Astrocyte (in vitro differentiated cells and primary cell): ENCODE measurements around the gene FGFRL1. TPM values are rescaled to one million over a fixed set of nuclear protein-coding genes. Genes with fewer than 3 reads are reported as not detected.

Experiments
- DNase-seq: peaks from one replicate; pipeline ENCODE4 v3.0.0-alpha.2; 2010; ENCODE audit warnings: low read depth
- FAIRE-seq: peaks from 2 replicates; lab custom pipeline; 2011; peaks lifted over from hg19 to GRCh38; lab: Jason Lieb, UNC
- H2AFZ ChIP-seq: 2 replicates; pipeline ENCODE4 v1.6.0; 2012; ENCODE audit warnings: low read depth, low read length, inconsistent platforms
- H3K27ac ChIP-seq: 2 replicates; pipeline ENCODE4 v1.5.1; 2011; ENCODE audit warnings: low read depth, low read length, inconsistent platforms
- H3K27me3 ChIP-seq: 2 replicates; pipeline ENCODE4 v1.6.0; 2011; ENCODE audit warnings: low read length, inconsistent platforms; ENCODE audit not compliant: insufficient read depth
- H3K36me3 ChIP-seq: 2 replicates; pipeline ENCODE4 v1.5.1; 2011; ENCODE audit warnings: low read length, inconsistent platforms; ENCODE audit not compliant: insufficient read depth
- H3K4me1 ChIP-seq: 2 replicates; pipeline ENCODE4 v1.5.1; 2011; ENCODE audit warnings: low read length, inconsistent platforms; ENCODE audit not compliant: insufficient read depth
- H3K4me2 ChIP-seq: 2 replicates; pipeline ENCODE4 v1.6.0; 2012; ENCODE audit warnings: low read length, inconsistent platforms
- H3K4me3 ChIP-seq: 2 replicates; pipeline ENCODE4 v1.5.1; 2011; ENCODE audit warnings: low read depth, mild to moderate bottlenecking, low read length, inconsistent platforms; ENCODE audit not compliant: insufficient read depth
- H3K79me2 ChIP-seq: 2 replicates; pipeline ENCODE4 v1.6.0; 2012; ENCODE audit warnings: mild to moderate bottlenecking, low read length, inconsistent platforms; ENCODE audit not compliant: insufficient read depth
- H3K9ac ChIP-seq: 2 replicates; pipeline ENCODE4 v1.6.0; 2012; ENCODE audit warnings: mild to moderate bottlenecking, low read length, inconsistent platforms
- H3K9me3 ChIP-seq: 2 replicates; pipeline ENCODE4 v1.5.1; 2012; ENCODE audit warnings: low read depth, mild to moderate bottlenecking, low read length, inconsistent platforms; ENCODE audit not compliant: insufficient read depth
- H4K20me1 ChIP-seq: 2 replicates; pipeline ENCODE4 v1.6.0; 2012; ENCODE audit warnings: low read length, inconsistent platforms; ENCODE audit not compliant: insufficient read depth
- H3K27ac Mint-ChIP-seq: one replicate; pipeline ENCODE4 v1.8.0; 2021; ENCODE audit warnings: mild to moderate bottlenecking, mixed read lengths; ENCODE audit not compliant: unreplicated experiment
- H3K27me3 Mint-ChIP-seq: one replicate; pipeline ENCODE4 v1.8.0; 2021; ENCODE audit warnings: low read depth, mixed read lengths; ENCODE audit not compliant: unreplicated experiment
- H3K36me3 Mint-ChIP-seq: one replicate; pipeline ENCODE4 v1.8.0; 2021; ENCODE audit warnings: low read depth, mixed read lengths; ENCODE audit not compliant: unreplicated experiment
- H3K4me1 Mint-ChIP-seq: one replicate; pipeline ENCODE4 v1.8.0; 2021; ENCODE audit warnings: low read depth, mixed read lengths; ENCODE audit not compliant: unreplicated experiment
- H3K4me3 Mint-ChIP-seq: one replicate; pipeline ENCODE4 v1.8.0; 2021; ENCODE audit warnings: mild to moderate bottlenecking, moderate library complexity, mixed read lengths; ENCODE audit not compliant: unreplicated experiment
- H3K9me3 Mint-ChIP-seq: one replicate; pipeline ENCODE4 v1.8.0; 2021; ENCODE audit warnings: mild to moderate bottlenecking, mixed read lengths; ENCODE audit not compliant: unreplicated experiment
- CTCF ChIP-seq: IDR thresholded peaks from 2 replicates; pipeline ENCODE4 v1.5.1; 2011; ENCODE audit warnings: low read depth, mild to moderate bottlenecking, inconsistent platforms, low read length, moderate library complexity; ENCODE audit not compliant: insufficient read depth
- EZH2 ChIP-seq: IDR thresholded peaks from 2 replicates; pipeline ENCODE4 v1.6.1; 2012; ENCODE audit warnings: mild to moderate bottlenecking, low read length, inconsistent platforms; ENCODE audit not compliant: insufficient read depth
- total RNA-seq: library from RNA; stranded (reverse); gene quantifications from 2 replicates; pipeline ENCODE4 v1.2.1, GENCODE V29; 2021

Gene FGFRL1
- total RNA-seq, 1 donor from 2014 or later: 64.2 TPM

- Mint-ChIP-seq H3K36me3 (peaks cover 5% of the 10 kb centered on the region), H3K27me3 (no peaks in the 10 kb centered on the region), H3K9me3 (no peaks in the 10 kb centered on the region), H3K4me3 (peak overlapping the region; percentile 50), H3K4me1 (no peaks in the 10 kb centered on the region), H3K27ac (no peak overlapping the region)
- no peaks in the 10 kb centered on the region for H3K27me3 ChIP-seq
- DNase-seq (no peak), FAIRE-seq (no peak)
- no peak overlapping the region for H2AFZ ChIP-seq
- H3K79me2 ChIP-seq: peaks cover 7% of the 10 kb centered on the region
- no peak overlapping the region for H3K27ac ChIP-seq
- no peak overlapping the region for H3K9ac ChIP-seq
- no peak overlapping the region for H3K4me3 ChIP-seq
- peaks cover 36% of the 10 kb centered on the region for H4K20me1 ChIP-seq
- no peak overlapping the region for H3K4me2 ChIP-seq
- no peaks in the 10 kb centered on the region for H3K9me3 ChIP-seq
- H3K36me3 ChIP-seq: no peaks in the 10 kb centered on the region
- peaks cover 10% of the 10 kb centered on the region for H3K4me1 ChIP-seq
- TF ChIP-seq EZH2 (no peak), CTCF (no peak)
Measured at GRCh38 chr4:970854-971520, 40.4 kb upstream of the FGFRL1 start.

GRCh38 chr4:971666-972500 lies 39.5 kb upstream of the FGFRL1 start:
- peak overlapping the region; percentile 69 for H3K4me3 Mint-ChIP-seq

More at GRCh38 chr4:971666-972500, 39.5 kb upstream of the FGFRL1 start:
- Histone ChIP-seq H3K36me3 (no peaks in the 10 kb centered on the region), H3K79me2 (peaks cover 7% of the 10 kb centered on the region), H3K4me3 (peak overlapping the region; percentile 68), H2AFZ (no peak overlapping the region), H4K20me1 (peaks cover 36% of the 10 kb centered on the region), H3K4me2 (peak overlapping the region; percentile 94), H3K4me1 (peaks cover 10% of the 10 kb centered on the region), H3K9me3 (no peaks in the 10 kb centered on the region), H3K9ac (peak overlapping the region; percentile 76), H3K27me3 (no peaks in the 10 kb centered on the region), H3K27ac (no peak overlapping the region)
- H3K4me1 Mint-ChIP-seq: no peaks in the 10 kb centered on the region
- H3K9me3 Mint-ChIP-seq: no peaks in the 10 kb centered on the region
- H3K27ac Mint-ChIP-seq: no peak overlapping the region
- H3K36me3 Mint-ChIP-seq: peaks cover 5% of the 10 kb centered on the region
- TF ChIP-seq EZH2 (no peak), CTCF (no peak)
- FAIRE-seq: no peak
- no peaks in the 10 kb centered on the region for H3K27me3 Mint-ChIP-seq
- no peak for DNase-seq
